Neuron (in vitro differentiated cells): ENCODE data around the gene MPZL2.
"Not testable (repeated sequence)": the region's sequence is repeated elsewhere in the genome, so short reads cannot be mapped to it uniquely, and the experiment has no call there.

ENCODE experiments used
- H2AFZ ChIP-seq: one replicate; pipeline ENCODE4 v1.6.1; 2013; ENCODE audit warnings: low read depth, mild to moderate bottlenecking, inconsistent platforms, low read length, moderate library complexity
- H3K27me3 ChIP-seq: one replicate; pipeline ENCODE4 v1.6.1; 2013; ENCODE audit warnings: low read length; ENCODE audit not compliant: insufficient read depth
- H3K36me3 ChIP-seq: one replicate; pipeline ENCODE4 v1.6.1; 2013; ENCODE audit warnings: low read length; ENCODE audit not compliant: insufficient read depth
- H3K4me1 ChIP-seq: one replicate; pipeline ENCODE4 v1.6.1; 2013; ENCODE audit warnings: low read length; ENCODE audit not compliant: insufficient read depth
- H3K4me3 ChIP-seq: 2 replicates; pipeline ENCODE4 v1.5.1; 2013; ENCODE audit warnings: mild to moderate bottlenecking, low read length, moderate library complexity
- H3K9me3 ChIP-seq: one replicate; pipeline ENCODE4 v1.6.1; 2013; ENCODE audit warnings: low read length

Gene MPZL2

GRCh38 chr11:118263695-118264568, at the start of gene MPZL2:
MPZL2 (minus strand) TSS chr11:118264297; CDS start chr11:118264153, 144 bp downstream.
- no peak within 1 kb of the TSS for H3K4me3 ChIP-seq
- peaks cover 75% of the 10 kb centered on the region for H3K27me3 ChIP-seq
- no peaks in the 10 kb centered on the region for H3K36me3 ChIP-seq
- H3K9me3 ChIP-seq = no peaks in the 10 kb centered on the region
- no peak within 1 kb of the TSS for H2AFZ ChIP-seq
- no peaks in the 10 kb centered on the region for H3K4me1 ChIP-seq

GRCh38 chr11:118313242-118313641, 49.1 kb upstream of the MPZL2 start:
- no peaks in the 10 kb centered on the region for H3K4me1 ChIP-seq

GRCh38 chr11:118312328-118312727, 48.2 kb upstream of the MPZL2 start:
- Histone ChIP-seq H3K4me1 (no peaks in the 10 kb centered on the region), H3K9me3 (no peaks in the 10 kb centered on the region), H2AFZ (no peak overlapping the region), H3K36me3 (no peaks in the 10 kb centered on the region), H3K27me3 (peaks cover 15% of the 10 kb centered on the region), H3K4me3 (no peak overlapping the region)

More at GRCh38 chr11:118313242-118313641, 49.1 kb upstream of the MPZL2 start:
- Histone ChIP-seq H3K27me3 (peaks cover 15% of the 10 kb centered on the region), H3K9me3 (no peaks in the 10 kb centered on the region), H2AFZ (no peak overlapping the region), H3K36me3 (no peaks in the 10 kb centered on the region), H3K4me3 (no peak overlapping the region)

GRCh38 chr11:118311518-118311917, 47.4 kb upstream of the MPZL2 start:
- Histone ChIP-seq H3K4me1 (no peaks in the 10 kb centered on the region), H3K36me3 (no peaks in the 10 kb centered on the region), H3K27me3 (peaks cover 15% of the 10 kb centered on the region), H3K9me3 (no peaks in the 10 kb centered on the region), H3K4me3 (no peak overlapping the region), H2AFZ (no peak overlapping the region)

GRCh38 chr11:118310781-118311485, 46.8 kb upstream of the MPZL2 start:
- no peaks in the 10 kb centered on the region for H3K36me3 ChIP-seq
- no peak overlapping the region for H2AFZ ChIP-seq
- no peaks in the 10 kb centered on the region for H3K9me3 ChIP-seq
- H3K4me3 ChIP-seq = no peak overlapping the region
- peaks cover 15% of the 10 kb centered on the region for H3K27me3 ChIP-seq
- no peaks in the 10 kb centered on the region for H3K4me1 ChIP-seq

- Histone ChIP-seq H2AFZ (no peak overlapping the region), H3K27me3 (peaks cover 13% of the 10 kb centered on the region)
Measured at GRCh38 chr11:118310271-118310670, 46.2 kb upstream of the MPZL2 start.

GRCh38 chr11:118308995-118309528, 45.0 kb upstream of the MPZL2 start:
- H3K4me1 ChIP-seq, H3K9me3 ChIP-seq, H3K4me3 ChIP-seq, H3K36me3 ChIP-seq, H2AFZ ChIP-seq: not testable (repeated sequence)
- H3K27me3 ChIP-seq = peaks cover 14% of the 10 kb centered on the region

More at GRCh38 chr11:118310271-118310670, 46.2 kb upstream of the MPZL2 start:
- H3K9me3 ChIP-seq = no peaks in the 10 kb centered on the region
- H3K36me3 ChIP-seq = no peaks in the 10 kb centered on the region
- H3K4me3 ChIP-seq = no peak overlapping the region
- no peaks in the 10 kb centered on the region for H3K4me1 ChIP-seq

GRCh38 chr11:118306556-118306955, 42.5 kb upstream of the MPZL2 start:
- Histone ChIP-seq H2AFZ (no peak overlapping the region), H3K4me3 (no peak overlapping the region), H3K27me3 (peaks cover 17% of the 10 kb centered on the region), H3K36me3 (no peaks in the 10 kb centered on the region), H3K9me3 (no peaks in the 10 kb centered on the region), H3K4me1 (no peaks in the 10 kb centered on the region)

- Histone ChIP-seq H3K9me3 (no peaks in the 10 kb centered on the region), H3K36me3 (no peaks in the 10 kb centered on the region), H2AFZ (no peak overlapping the region), H3K4me1 (no peaks in the 10 kb centered on the region), H3K27me3 (peaks cover 25% of the 10 kb centered on the region), H3K4me3 (no peak overlapping the region)
Measured at GRCh38 chr11:118305726-118306125, 41.6 kb upstream of the MPZL2 start.

GRCh38 chr11:118304568-118305248, 40.6 kb upstream of the MPZL2 start, which contains the start of gene CD3E:
CD3E (plus strand) TSS chr11:118304730; CDS start chr11:118304953, 223 bp downstream.
- Histone ChIP-seq H2AFZ (no peak within 1 kb of the TSS), H3K9me3 (no peaks in the 10 kb centered on the region), H3K27me3 (peaks cover 30% of the 10 kb centered on the region), H3K36me3 (no peaks in the 10 kb centered on the region), H3K4me3 (no peak within 1 kb of the TSS), H3K4me1 (no peaks in the 10 kb centered on the region)

- no peaks in the 10 kb centered on the region for H3K36me3 ChIP-seq
- H3K9me3 ChIP-seq = no peaks in the 10 kb centered on the region
- no peaks in the 10 kb centered on the region for H3K4me1 ChIP-seq
- H3K27me3 ChIP-seq = peaks cover 31% of the 10 kb centered on the region
- no peak overlapping the region for H2AFZ ChIP-seq
- no peak overlapping the region for H3K4me3 ChIP-seq
Measured at GRCh38 chr11:118304227-118304567, 40.1 kb upstream of the MPZL2 start.

- no peaks in the 10 kb centered on the region for H3K9me3 ChIP-seq
- H3K36me3 ChIP-seq = no peaks in the 10 kb centered on the region
Measured at GRCh38 chr11:118301600-118302195, 37.6 kb upstream of the MPZL2 start.

More at GRCh38 chr11:118301600-118302195, 37.6 kb upstream of the MPZL2 start:
- Histone ChIP-seq H2AFZ (no peak overlapping the region), H3K4me1 (no peaks in the 10 kb centered on the region), H3K4me3 (no peak overlapping the region), H3K27me3 (peaks cover 35% of the 10 kb centered on the region)
